ENCODE data around the gene RFPL3. TPM values are rescaled to one million over a fixed set of nuclear protein-coding genes. Genes with fewer than 3 reads are reported as not detected.

Gene RFPL3
- total and polyA plus RNA-seq, 10 of the 15 experiments (the other 5 are each of a cell fraction or from before 2014, with no cell fraction given): not detected

DNA sequence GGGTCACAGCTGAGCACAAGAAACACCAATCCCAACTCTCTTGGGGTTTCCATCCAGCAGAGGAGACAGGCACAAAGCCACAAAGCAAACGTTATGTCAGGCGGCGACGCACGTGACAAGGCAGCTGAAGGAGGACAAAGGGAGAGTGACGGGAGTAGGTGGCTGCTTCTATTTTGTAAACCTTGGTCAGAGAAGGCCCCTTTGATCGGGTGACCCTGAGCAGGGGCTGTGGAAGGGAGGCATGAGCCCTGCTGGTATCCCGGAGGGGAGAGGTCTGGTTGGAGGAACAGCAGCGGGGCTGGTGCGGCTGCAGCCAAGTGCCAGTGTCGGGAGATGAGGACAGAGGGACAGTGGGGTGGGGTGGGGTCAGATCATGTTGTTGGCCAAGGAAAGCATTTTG, 17.3 kb upstream of the RFPL3 start:
- BruUV-seq (replicated peaks): no TSS peak

GRCh38 chr22:32341122-32341740, 16.4 kb upstream of the RFPL3 start:
- Histone ChIP-seq H3K27me3 (replicated peaks in 1 of 2; ENCODE audit: control insufficient read depth in 2 of 2, insufficient read depth in 2 of 2, low read length in 1 of 2) (no peaks in the 10 kb centered on the region; a peak in 2 of 4 replicates), H3K79me2 (ENCODE audit: control insufficient read depth, insufficient read depth, low read length) (no peaks in the 10 kb centered on the region), H2AFZ (ENCODE audit: control insufficient read depth, low read depth, low read length) (no peak overlapping the region), H3K4me1 (ENCODE audit: control insufficient read depth, insufficient read depth, low read length) (no peaks in the 10 kb centered on the region), H4K20me1 (ENCODE audit: control insufficient read depth, insufficient read depth) (no peaks in the 10 kb centered on the region), H3K9me3 (replicated peaks; ENCODE audit: control insufficient read depth, insufficient read depth, low read length) (no peaks in the 10 kb centered on the region), H3K36me3 (ENCODE audit: control insufficient read depth in 2 of 2, insufficient read depth in 2 of 2, low read length in 1 of 2) (no peaks in the 10 kb centered on the region), H3K4me2 (ENCODE audit: control insufficient read depth, insufficient read depth) (no peak overlapping the region), H3K9ac (ENCODE audit: control insufficient read depth, insufficient read depth, low read length) (no peak overlapping the region), H3K4me3 (no peak overlapping the region), H3K27ac (ENCODE audit: control insufficient read depth, insufficient read depth) (no peak overlapping the region)
- BruUV-seq (replicated peaks): no TSS peak
- FAIRE-seq (no peak), ATAC-seq (no peak), DNase-seq (ENCODE audit: low read depth, low spot score) (no peak)
- POLR2A ChIA-PET: no interaction called here
- RAD21 ChIA-PET (ENCODE audit: unreplicated experiment): no interaction called here
- intact Hi-C loops (cut with micrococcal nuclease; ENCODE audit: unreplicated experiment): no loop called here
- 47% methylated on average over 13 of the region's 13 CpGs for WGBS (ENCODE audit: insufficient coverage, insufficient replicate concordance, low lambda C conversion rate, missing lambda C conversion rate)
- CTCF ChIA-PET: no interaction called here
- SMC1A ChIA-PET (ENCODE audit: uncharacterized antibody, unreplicated experiment): no interaction called here
- in situ Hi-C loops (cut with MboI): no loop called here
- TF ChIP-seq BCLAF1 (IDR thresholded peaks at IDR 0.05) (no peak), LARP7 (IDR thresholded peaks at IDR 0.05) (no peak), GATAD2B (conservative IDR thresholded peaks at IDR 0.05; ENCODE audit: low read depth) (no peak)
- TF ChIP-seq, protein P1, sequence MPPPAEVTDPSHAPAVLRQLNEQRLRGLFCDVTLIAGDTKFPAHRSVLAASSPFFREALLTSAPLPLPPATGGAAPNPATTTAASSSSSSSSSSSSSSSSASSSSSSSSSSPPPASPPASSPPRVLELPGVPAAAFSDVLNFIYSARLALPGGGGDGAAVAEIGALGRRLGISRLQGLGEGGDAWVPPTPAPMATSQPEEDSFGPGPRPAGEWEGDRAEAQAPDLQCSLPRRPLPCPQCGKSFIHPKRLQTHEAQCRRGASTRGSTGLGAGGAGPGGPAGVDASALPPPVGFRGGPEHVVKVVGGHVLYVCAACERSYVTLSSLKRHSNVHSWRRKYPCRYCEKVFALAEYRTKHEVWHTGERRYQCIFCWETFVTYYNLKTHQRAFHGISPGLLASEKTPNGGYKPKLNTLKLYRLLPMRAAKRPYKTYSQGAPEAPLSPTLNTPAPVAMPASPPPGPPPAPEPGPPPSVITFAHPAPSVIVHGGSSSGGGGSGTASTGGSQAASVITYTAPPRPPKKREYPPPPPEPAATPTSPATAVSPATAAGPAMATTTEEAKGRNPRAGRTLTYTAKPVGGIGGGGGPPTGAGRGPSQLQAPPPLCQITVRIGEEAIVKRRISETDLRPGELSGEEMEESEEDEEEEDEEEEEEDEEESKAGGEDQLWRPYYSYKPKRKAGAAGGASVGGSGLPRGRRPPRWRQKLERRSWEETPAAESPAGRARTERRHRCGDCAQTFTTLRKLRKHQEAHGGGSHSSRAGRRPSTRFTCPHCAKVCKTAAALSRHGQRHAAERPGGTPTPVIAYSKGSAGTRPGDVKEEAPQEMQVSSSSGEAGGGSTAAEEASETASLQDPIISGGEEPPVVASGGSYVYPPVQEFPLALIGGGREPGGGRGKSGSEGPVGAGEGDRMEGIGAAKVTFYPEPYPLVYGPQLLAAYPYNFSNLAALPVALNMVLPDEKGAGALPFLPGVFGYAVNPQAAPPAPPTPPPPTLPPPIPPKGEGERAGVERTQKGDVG (CRISPR knock-in tag; IDR thresholded peaks at IDR 0.05): no peak
- TF ChIP-seq, protein P2, sequence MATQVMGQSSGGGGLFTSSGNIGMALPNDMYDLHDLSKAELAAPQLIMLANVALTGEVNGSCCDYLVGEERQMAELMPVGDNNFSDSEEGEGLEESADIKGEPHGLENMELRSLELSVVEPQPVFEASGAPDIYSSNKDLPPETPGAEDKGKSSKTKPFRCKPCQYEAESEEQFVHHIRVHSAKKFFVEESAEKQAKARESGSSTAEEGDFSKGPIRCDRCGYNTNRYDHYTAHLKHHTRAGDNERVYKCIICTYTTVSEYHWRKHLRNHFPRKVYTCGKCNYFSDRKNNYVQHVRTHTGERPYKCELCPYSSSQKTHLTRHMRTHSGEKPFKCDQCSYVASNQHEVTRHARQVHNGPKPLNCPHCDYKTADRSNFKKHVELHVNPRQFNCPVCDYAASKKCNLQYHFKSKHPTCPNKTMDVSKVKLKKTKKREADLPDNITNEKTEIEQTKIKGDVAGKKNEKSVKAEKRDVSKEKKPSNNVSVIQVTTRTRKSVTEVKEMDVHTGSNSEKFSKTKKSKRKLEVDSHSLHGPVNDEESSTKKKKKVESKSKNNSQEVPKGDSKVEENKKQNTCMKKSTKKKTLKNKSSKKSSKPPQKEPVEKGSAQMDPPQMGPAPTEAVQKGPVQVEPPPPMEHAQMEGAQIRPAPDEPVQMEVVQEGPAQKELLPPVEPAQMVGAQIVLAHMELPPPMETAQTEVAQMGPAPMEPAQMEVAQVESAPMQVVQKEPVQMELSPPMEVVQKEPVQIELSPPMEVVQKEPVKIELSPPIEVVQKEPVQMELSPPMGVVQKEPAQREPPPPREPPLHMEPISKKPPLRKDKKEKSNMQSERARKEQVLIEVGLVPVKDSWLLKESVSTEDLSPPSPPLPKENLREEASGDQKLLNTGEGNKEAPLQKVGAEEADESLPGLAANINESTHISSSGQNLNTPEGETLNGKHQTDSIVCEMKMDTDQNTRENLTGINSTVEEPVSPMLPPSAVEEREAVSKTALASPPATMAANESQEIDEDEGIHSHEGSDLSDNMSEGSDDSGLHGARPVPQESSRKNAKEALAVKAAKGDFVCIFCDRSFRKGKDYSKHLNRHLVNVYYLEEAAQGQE (IDR thresholded peaks at IDR 0.05; ENCODE audit: low read depth, low read length): no peak

More for the DNA sequence above, 17.3 kb upstream of the RFPL3 start:
- no peak overlapping the region for H3K9ac ChIP-seq (ENCODE audit: control insufficient read depth, insufficient read depth, low read length)
- H3K27me3 ChIP-seq (replicated peaks in 1 of 2; ENCODE audit: control insufficient read depth in 2 of 2, insufficient read depth in 2 of 2, low read length in 1 of 2): no peaks in the 10 kb centered on the region; a peak in 2 of 4 replicates
- in situ Hi-C loops (cut with MboI): no loop called here
- intact Hi-C loops (cut with micrococcal nuclease; ENCODE audit: unreplicated experiment): no loop called here
- ChIA-PET RAD21 (ENCODE audit: unreplicated experiment) (no interaction called here), POLR2A (no interaction called here), CTCF (no interaction called here), SMC1A (ENCODE audit: uncharacterized antibody, unreplicated experiment) (no interaction called here)
- TF ChIP-seq KAT2A (conservative IDR thresholded peaks at IDR 0.05; ENCODE audit: control insufficient read depth, low read depth, low read length): no peak
- ATAC-seq (no peak), FAIRE-seq (no peak), DNase-seq (ENCODE audit: low read depth, low spot score) (no peak)
- no peak overlapping the region for H3K4me3 ChIP-seq
- no peaks in the 10 kb centered on the region for H4K20me1 ChIP-seq (ENCODE audit: control insufficient read depth, insufficient read depth)
- no peak overlapping the region for H3K27ac ChIP-seq (ENCODE audit: control insufficient read depth, insufficient read depth)
- 48% methylated on average over 11 of the region's 11 CpGs for whole genome bisulfite sequencing (ENCODE audit: insufficient coverage, insufficient replicate concordance, low lambda C conversion rate, missing lambda C conversion rate)
- H3K4me2 ChIP-seq (ENCODE audit: control insufficient read depth, insufficient read depth): no peak overlapping the region
- H3K9me3 ChIP-seq (replicated peaks; ENCODE audit: control insufficient read depth, insufficient read depth, low read length): no peaks in the 10 kb centered on the region
- no peaks in the 10 kb centered on the region for H3K4me1 ChIP-seq (ENCODE audit: control insufficient read depth, insufficient read depth, low read length)
- H2AFZ ChIP-seq (ENCODE audit: control insufficient read depth, low read depth, low read length): no peak overlapping the region
- H3K36me3 ChIP-seq (ENCODE audit: control insufficient read depth in 2 of 2, insufficient read depth in 2 of 2, low read length in 1 of 2): no peaks in the 10 kb centered on the region
- no peaks in the 10 kb centered on the region for H3K79me2 ChIP-seq (ENCODE audit: control insufficient read depth, insufficient read depth, low read length)

Data from GM12878 (cell line).